ENCODE results near the gene DRAXIN. TPM values are rescaled to one million over a fixed set of nuclear protein-coding genes. Genes with fewer than 3 reads are reported as not detected.

DRAXIN gene
- total RNA-seq, 1 experiment from 2014 or later, result 0.02 TPM

DNA sequence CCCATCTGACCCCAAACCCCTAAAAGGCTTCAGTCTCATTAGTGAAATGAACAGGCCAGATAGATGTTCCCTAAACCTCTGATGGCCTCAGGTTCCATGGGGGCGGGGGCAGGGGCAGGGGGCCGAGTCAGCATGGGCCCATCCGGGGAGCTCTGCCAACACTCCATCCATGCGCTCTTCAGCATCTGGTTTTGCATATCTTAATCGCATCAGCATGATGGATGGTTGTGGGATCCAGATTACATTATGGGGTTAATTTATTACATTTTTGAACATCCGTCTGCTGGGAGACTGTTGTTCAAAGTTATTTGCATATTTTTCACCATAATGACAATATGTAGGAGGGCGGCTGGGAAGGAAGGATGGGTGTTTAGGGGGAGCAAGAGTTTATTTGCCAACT is 7.4 kb upstream of the DRAXIN start:
- DNase-seq (ENCODE audit: extremely low read depth, low read depth), result no peak

DNA sequence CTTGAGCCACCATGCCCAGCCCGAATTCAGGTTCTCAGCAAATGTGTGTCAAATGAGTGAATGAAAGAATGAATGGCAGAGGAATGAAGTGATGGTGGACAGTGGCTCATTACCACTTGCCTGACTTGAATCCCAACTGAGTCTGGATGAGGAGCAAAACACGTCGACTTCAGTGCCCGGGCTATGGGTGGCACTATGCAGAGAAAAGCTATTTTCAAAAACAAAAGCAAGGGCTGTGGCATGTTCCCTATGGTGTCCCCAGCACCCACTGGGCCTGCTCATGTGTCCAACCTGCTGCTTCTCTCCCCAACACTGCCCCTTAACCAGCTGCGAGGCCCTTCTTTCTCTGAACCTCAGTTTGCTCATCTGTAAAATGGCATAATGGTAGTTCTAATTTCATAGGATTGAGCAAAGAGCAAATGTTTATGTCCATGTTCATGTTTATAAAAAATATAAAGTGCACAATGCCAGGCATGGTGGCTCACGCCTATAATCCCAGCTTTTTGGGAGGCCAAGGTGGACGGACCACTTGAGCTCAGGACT is 6.2 kb upstream of the DRAXIN start:
- DNase-seq (ENCODE audit: extremely low read depth, low read depth), result no peak

DNA sequence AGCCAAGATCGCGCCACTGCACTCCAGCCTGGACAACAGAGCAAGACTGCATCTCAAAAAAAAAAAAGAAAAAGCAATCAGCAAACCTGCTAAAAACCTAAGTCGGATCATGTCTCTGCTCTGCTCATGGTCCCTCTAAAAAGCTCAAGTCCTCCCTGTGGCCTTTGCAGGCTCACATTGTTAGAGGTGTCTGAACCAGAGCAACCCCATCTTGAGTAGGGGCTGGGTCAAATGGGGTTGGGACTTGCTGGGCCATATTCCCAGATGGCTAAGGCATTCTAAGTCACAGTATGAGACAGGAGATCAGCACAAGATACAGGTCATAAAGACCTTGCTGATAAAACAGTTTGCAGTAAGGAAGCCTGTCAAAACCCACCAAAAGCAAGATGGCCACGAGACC is 3.0 kb upstream of the DRAXIN start:
- DNase-seq (ENCODE audit: extremely low read depth, low read depth), result no peak

GRCh38 chr1:11690397-11691301 is 861 bp upstream of the DRAXIN start:
- no peak for DNase-seq (ENCODE audit: extremely low read depth, low read depth)

GRCh38 chr1:11691928-11692711 is 610 bp downstream of the DRAXIN start:
- DNase-seq (ENCODE audit: extremely low read depth, low read depth), result no peak

GRCh38 chr1:11693024-11693590 is 1.6 kb downstream of the DRAXIN start:
- no peak for DNase-seq (ENCODE audit: extremely low read depth, low read depth)

DNA sequence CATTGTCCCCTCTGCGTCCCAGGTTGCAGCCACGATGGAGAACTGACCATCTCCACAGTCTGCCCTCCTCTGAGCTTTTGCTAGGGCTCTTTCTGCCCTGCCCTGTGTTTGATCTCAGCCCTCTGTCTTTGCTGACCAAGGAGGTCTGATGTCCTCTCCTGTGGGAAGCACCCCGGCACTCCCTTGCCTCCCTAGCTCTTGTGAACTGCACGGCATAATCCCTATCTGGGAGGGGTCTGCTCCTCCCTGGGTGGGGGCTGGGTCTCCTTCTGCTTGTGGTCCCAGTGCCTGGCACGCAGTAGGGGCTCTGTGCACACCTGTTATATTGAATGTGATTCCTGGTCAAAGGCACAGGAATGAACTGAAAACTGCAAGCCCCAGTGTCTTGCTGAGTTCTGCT is 2.4 kb downstream of the DRAXIN start:
- DNase-seq (ENCODE audit: extremely low read depth, low read depth), result no peak

GRCh38 chr1:11695861-11696260 is 4.4 kb downstream of the DRAXIN start:
- DNase-seq (ENCODE audit: extremely low read depth, low read depth), result no peak

DNA sequence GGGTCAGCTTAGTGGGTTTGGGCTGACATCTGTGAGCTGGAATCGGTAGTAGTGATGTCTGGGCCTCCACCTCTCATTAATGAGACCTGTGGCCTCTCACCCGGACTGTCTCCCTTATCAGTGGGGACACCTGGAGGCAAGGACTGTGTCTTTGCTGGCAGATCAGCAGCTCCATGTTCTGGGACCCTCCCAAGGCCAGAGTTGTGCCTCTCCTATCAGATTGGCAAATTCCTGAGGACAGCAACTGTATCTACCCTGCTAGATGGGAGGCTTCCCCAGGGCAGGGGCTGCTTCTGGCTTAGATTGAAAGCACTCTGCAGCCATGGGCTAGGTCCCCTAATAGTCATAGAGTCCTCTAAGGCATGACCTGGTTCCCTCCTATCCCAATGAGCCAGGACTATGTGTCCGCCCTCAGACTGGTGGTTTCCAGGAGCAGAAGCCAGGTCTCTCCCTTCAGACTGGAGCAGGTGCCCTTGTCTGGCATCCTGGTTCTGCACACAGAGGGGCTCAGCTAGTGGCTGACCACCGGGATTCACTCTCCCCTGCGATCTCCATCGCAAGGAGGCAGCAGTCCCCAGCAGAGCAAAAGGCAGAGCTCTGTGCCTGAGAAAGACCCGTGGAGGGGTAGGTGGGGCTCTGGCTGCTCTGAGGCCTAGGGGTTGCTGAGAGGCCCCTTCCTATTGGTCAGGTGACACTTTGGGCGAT is 5.8 kb downstream of the DRAXIN start:
- DNase-seq (ENCODE audit: extremely low read depth, low read depth), result no peak

- DNase-seq (ENCODE audit: extremely low read depth, low read depth), result no peak
Observed at GRCh38 chr1:11697893-11698210, 6.3 kb downstream of the DRAXIN start.

GRCh38 chr1:11700601-11701467 is 9.3 kb downstream of the DRAXIN start:
- DNase-seq (ENCODE audit: extremely low read depth, low read depth), result no peak

- DNase-seq (ENCODE audit: extremely low read depth, low read depth), result no peak
Observed at GRCh38 chr1:11701551-11701961, 10.0 kb downstream of the DRAXIN start.

GRCh38 chr1:11701981-11702803 is 10.7 kb downstream of the DRAXIN start:
- no peak for DNase-seq (ENCODE audit: extremely low read depth, low read depth)

GRCh38 chr1:11703357-11704193 is 12.1 kb downstream of the DRAXIN start:
- no peak for DNase-seq (ENCODE audit: extremely low read depth, low read depth)

DNA sequence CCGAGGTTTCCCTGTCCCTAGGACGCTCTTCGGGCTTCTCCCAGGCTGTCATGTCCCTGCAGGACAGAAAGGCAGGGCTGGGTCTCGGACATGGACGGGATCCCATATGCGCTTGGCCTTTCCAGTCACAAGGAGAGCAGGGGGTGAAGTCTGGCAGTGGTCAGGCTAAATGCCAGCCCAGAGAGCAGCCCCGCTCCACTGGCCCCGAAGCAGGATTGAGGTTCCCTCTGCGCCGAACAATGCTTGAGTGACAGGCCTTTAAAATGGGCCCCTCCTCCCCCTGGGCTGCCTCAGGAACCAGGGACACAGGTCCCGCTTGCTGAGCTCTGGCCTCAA is 12.7 kb downstream of the DRAXIN start:
- no peak for DNase-seq (ENCODE audit: extremely low read depth, low read depth)

DNA sequence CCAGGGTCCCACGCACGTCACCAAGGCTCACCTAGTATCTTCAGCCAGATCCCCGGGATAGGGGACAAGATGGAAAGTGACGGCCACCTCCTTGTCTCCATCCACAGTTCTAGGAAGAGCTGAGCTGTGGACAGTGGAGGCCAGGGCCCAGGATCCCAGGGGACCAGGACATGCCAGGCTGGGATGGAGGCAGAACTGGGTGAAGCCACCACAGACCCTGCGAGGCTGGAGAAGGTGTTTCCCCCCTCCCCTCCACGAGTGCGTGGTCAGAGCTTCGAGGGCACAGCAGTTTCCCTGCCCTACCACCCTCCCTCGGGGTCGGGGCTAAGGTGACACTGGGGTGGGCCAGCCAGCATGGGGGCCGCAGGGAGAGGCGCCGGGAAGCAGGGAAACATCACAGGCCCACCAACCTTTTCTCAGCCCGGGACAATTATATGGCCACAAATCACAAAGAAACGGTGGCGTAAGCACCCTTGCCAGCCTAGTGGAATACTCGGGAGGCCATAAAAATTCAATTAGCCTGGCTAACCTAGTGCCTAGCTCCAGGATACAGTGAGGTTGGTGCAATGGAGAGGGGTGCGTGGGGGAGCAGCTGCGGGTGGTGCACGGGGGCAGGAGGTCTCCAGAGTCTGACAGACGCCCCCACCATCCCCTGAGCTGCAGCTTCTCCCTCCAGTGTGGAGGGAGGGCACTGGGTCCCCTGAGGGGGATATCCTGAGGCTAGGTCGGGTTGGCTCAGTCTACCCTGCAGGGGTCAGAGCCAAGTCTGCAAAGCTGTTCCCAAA is 13.4 kb downstream of the DRAXIN start:
- DNase-seq (ENCODE audit: extremely low read depth, low read depth), result no peak

GRCh38 chr1:11705596-11705995 is 14.1 kb downstream of the DRAXIN start:
- no peak for DNase-seq (ENCODE audit: extremely low read depth, low read depth)
